ENCODE results near the gene TBXA2R.

DNA sequence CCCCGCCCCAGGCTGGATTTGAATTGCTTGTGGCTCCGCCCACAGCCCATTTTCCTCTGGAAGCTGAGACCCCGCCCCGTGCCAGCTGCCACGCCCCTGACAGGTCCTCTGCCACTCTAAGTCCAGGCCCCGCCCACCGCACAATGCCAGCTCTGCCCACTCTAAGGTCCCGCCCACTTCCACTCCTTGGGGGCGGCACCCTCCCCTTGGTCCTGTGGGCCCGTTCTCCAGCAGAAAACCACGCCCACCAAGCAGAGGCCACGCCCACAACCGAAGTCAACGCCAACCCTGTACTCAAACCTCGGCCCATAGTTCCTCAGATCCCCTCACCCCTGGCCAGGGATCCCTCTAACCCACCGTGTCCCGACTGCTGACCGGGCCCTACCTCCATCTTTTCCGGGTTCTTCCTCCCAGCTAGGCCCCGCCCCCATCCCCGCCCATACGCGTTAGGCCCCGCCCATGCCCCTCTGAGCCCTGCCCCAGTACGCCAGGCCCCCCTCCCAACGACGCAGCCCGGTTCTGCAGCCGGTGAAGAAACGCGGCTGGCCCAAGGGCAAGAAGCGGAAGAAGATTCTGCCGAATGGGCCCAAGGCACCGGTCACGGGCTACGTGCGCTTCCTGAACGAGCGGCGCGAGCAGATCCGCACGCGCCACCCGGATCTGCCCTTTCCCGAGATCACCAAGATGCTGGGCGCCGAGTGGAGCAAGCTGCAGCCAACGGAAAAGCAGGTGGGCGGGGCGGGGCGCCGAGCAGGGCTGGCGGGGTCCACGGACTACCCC, 32.6 kb downstream of the TBXA2R start:
- TF ChIP-seq, protein P1, sequence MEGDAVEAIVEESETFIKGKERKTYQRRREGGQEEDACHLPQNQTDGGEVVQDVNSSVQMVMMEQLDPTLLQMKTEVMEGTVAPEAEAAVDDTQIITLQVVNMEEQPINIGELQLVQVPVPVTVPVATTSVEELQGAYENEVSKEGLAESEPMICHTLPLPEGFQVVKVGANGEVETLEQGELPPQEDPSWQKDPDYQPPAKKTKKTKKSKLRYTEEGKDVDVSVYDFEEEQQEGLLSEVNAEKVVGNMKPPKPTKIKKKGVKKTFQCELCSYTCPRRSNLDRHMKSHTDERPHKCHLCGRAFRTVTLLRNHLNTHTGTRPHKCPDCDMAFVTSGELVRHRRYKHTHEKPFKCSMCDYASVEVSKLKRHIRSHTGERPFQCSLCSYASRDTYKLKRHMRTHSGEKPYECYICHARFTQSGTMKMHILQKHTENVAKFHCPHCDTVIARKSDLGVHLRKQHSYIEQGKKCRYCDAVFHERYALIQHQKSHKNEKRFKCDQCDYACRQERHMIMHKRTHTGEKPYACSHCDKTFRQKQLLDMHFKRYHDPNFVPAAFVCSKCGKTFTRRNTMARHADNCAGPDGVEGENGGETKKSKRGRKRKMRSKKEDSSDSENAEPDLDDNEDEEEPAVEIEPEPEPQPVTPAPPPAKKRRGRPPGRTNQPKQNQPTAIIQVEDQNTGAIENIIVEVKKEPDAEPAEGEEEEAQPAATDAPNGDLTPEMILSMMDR (optimal IDR thresholded peaks at IDR 0.05 in 1 of 3, IDR thresholded peaks at IDR 0.05 in 1 of 3, conservative IDR thresholded peaks at IDR 0.05 in 1 of 3; ENCODE audit: extremely low read depth in 1 of 3, insufficient read depth in 2 of 3, low read length in 3 of 3): no peak
- no peak for TF ChIP-seq EZH2 (IDR thresholded peaks at IDR 0.05; ENCODE audit: low read length)

All from keratinocyte (primary cell).